A549 (cell line): Measurements from ENCODE around the gene VAMP3. TPM values are rescaled to one million over a fixed set of nuclear protein-coding genes. Genes with fewer than 3 reads are reported as not detected.

Experiments used
- ATAC-seq, 2 experiments: fragments of 200-7000 bp in 1 of 2; fragments of >200 bp in 1 of 2; cut with Nextera tagmentation in 1 of 2; cut with Tn5 transposase in 1 of 2; 3 replicates each; pipeline versions ENCODE4 v1.8.0 to v1.9.1; 2018 to 2020; ENCODE audit warnings: mild to moderate bottlenecking in 1 of 2, moderate library complexity in 1 of 2
- CTCF ChIA-PET: fragments of 300-600 bp; sonication (Branson Sonifier 250); formaldehyde crosslinking; extraction: SDS; loops from one replicate; lab custom pipeline; 2021; ENCODE audit warnings: antibody characterized with exemption, inconsistent platforms; lab: Yijun Ruan, JAX
- POLR2A ChIA-PET: fragments of 350-600 bp; formaldehyde crosslinking; extraction: SDS; loops from one replicate; lab custom pipeline; 2021; ENCODE audit warnings: antibody characterized with exemption, inconsistent platforms; lab: Yijun Ruan, JAX
- DNase-seq, 2 experiments: peaks; one replicate each; pipeline versions ENCODE4 v3.0.0 to v3.0.0-alpha.2; 2011 to 2016; ENCODE audit warnings: low read depth in 1 of 2, low spot score in 1 of 2
- FAIRE-seq: peaks from 2 replicates; lab custom pipeline; 2011; peaks lifted over from hg19 to GRCh38; lab: Jason Lieb, UNC
- H3K27ac ChIP-seq, 2 experiments: fragments of >200 bp; sonication (Bioruptor Twin); formaldehyde crosslinking; 3 replicates each; pipeline ENCODE4 v1.5.1; 2016 to 2017
- H3K4me1 ChIP-seq: fragments of >200 bp; sonication (Bioruptor Twin); formaldehyde crosslinking; 3 replicates; pipeline ENCODE4 v1.6.1; 2016
- H3K4me2 ChIP-seq: fragments of >200 bp; sonication (Bioruptor Twin); formaldehyde crosslinking; 3 replicates; pipeline ENCODE4 v1.6.1; 2016
- H3K4me3 ChIP-seq: fragments of >200 bp; sonication (Bioruptor Twin); formaldehyde crosslinking; 3 replicates; pipeline ENCODE4 v1.5.1; 2016
- H3K9me3 ChIP-seq: fragments of >200 bp; sonication (Bioruptor Twin); formaldehyde crosslinking; 3 replicates; pipeline ENCODE4 v1.6.1; 2016
- CHD2 ChIP-seq: fragments of 150-350 bp; IDR thresholded peaks from 2 replicates; pipeline ENCODE4 v1.6.1; 2014; ENCODE audit warnings: low read length; ENCODE audit not compliant: partially characterized antibody
- CHD4 ChIP-seq: fragments of 200-600 bp; sonication (generic); IDR thresholded peaks from 2 replicates; pipeline ENCODE4 v1.6.1; 2016; ENCODE audit warnings: antibody characterized with exemption, mild to moderate bottlenecking, borderline replicate concordance
- EHF ChIP-seq: fragments of 250-450 bp; sonication (Bioruptor Pico); IDR thresholded peaks from 2 replicates; pipeline ENCODE4 v1.5.0; 2020; ENCODE audit warnings: mild to moderate bottlenecking
- EHMT2 ChIP-seq: fragments of 200-600 bp; sonication (generic); IDR thresholded peaks from 2 replicates; pipeline ENCODE4 v1.6.1; 2016; ENCODE audit warnings: antibody characterized with exemption, low read depth, mild to moderate bottlenecking, moderate library complexity
- ESRRA ChIP-seq: fragments of 150-350 bp; IDR thresholded peaks from 2 replicates; pipeline ENCODE4 v1.6.1; 2014; ENCODE audit warnings: mild to moderate bottlenecking, low read length, borderline replicate concordance
- FOSB ChIP-seq: fragments of 250-450 bp; sonication (Bioruptor Pico); IDR thresholded peaks from 2 replicates; pipeline ENCODE4 v1.5.0; 2020; ENCODE audit warnings: mild to moderate bottlenecking, moderate library complexity
- FOSL2 ChIP-seq, 2 experiments: fragments of 450-650 bp in 1 of 2; fragments of >200 bp in 1 of 2; sonication (Bioruptor Twin) in 1 of 2; formaldehyde crosslinking; IDR thresholded peaks; 2 replicates each; pipeline versions ENCODE4 v1.5.0 to v1.6.1; 2016 to 2020; ENCODE audit warnings: mild to moderate bottlenecking in 1 of 2, moderate library complexity in 1 of 2
- HDAC2 ChIP-seq: fragments of 200-600 bp; sonication (generic); IDR thresholded peaks from 2 replicates; pipeline ENCODE4 v1.6.1; 2016
- HEYL ChIP-seq: fragments of 250-450 bp; sonication (Bioruptor Pico); IDR thresholded peaks from 2 replicates; pipeline ENCODE4 v1.8.0; 2021; ENCODE audit warnings: mild to moderate bottlenecking, moderate library complexity
- HOXB13 ChIP-seq: fragments of 250-450 bp; sonication (Bioruptor Pico); IDR thresholded peaks from 2 replicates; pipeline ENCODE4 v1.5.0; 2020; ENCODE audit warnings: low read depth, mild to moderate bottlenecking, moderate library complexity
- KDM1A ChIP-seq: fragments of 200-600 bp; sonication (generic); IDR thresholded peaks from 2 replicates; pipeline ENCODE4 v1.6.1; 2016; ENCODE audit warnings: low read depth, mild to moderate bottlenecking
- MAFK ChIP-seq: fragments of 450-650 bp; IDR thresholded peaks from 2 replicates; pipeline ENCODE4 v1.6.1; 2014; ENCODE audit not compliant: partially characterized antibody
- NFE2L2 ChIP-seq: fragments of 150-350 bp; conservative IDR thresholded peaks from 2 replicates; pipeline ENCODE4 v1.6.1; 2014; ENCODE audit warnings: low read length
- NPAS2 ChIP-seq: fragments of 250-450 bp; sonication (Bioruptor Pico); IDR thresholded peaks from 2 replicates; pipeline ENCODE4 v1.8.0; 2022; ENCODE audit warnings: mild to moderate bottlenecking, moderate library complexity, borderline replicate concordance
- NR3C1 ChIP-seq: fragments of >200 bp; sonication (Bioruptor Twin); formaldehyde crosslinking; IDR thresholded peaks from 3 replicates; pipeline ENCODE4 v1.6.1; 2017
- POLR2A ChIP-seq: IDR thresholded peaks from 2 replicates; pipeline ENCODE4 v1.6.1; 2012; ENCODE audit warnings: mild to moderate bottlenecking, low read length
- POLR2AphosphoS2 ChIP-seq: conservative IDR thresholded peaks from 2 replicates; pipeline ENCODE4 v1.6.1; 2012; ENCODE audit warnings: low read length, improper control_type of control experiment, inconsistent platforms
- RCOR1 ChIP-seq: fragments of 150-350 bp; IDR thresholded peaks from 2 replicates; pipeline ENCODE4 v1.6.1; 2014; ENCODE audit warnings: antibody characterized with exemption, low read length, low read depth
- RNF2 ChIP-seq: fragments of 200-600 bp; sonication (generic); IDR thresholded peaks from 2 replicates; pipeline ENCODE4 v1.6.1; 2016; ENCODE audit warnings: low read depth, mild to moderate bottlenecking, antibody characterized with exemption, moderate library complexity, borderline replicate concordance
- ZC3H11A ChIP-seq: fragments of 450-650 bp; IDR thresholded peaks from 2 replicates; pipeline ENCODE4 v1.6.1; 2014; ENCODE audit warnings: antibody characterized with exemption, mild to moderate bottlenecking
- WGBS: methylation state at CpG from one replicate; pipeline ENCODE4 v1.1.6; 2017; ENCODE audit errors: missing lambda C conversion rate; 5-methylcytosine and 5-hydroxymethylcytosine counted together
- polyA plus RNA-seq, 4 experiments: library from polyadenylated mRNA; depleted of rRNA in 3 of 4; stranded (reverse); fragments of >200 nt; fragmentation: RNase III in 1 of 4; extraction: RNeasy Plus Mini Kit Qiagen cat#74134 plus additional on column Dnase treatment in 1 of 4; gene quantifications; 2 replicates in 3 of 4; 3 replicates in 1 of 4; pipeline ENCODE4 v1.2.3, GENCODE V29; 2011 to 2017
- TF ChIP-seq, protein P1 (sequence below): IDR thresholded peaks from 2 replicates; pipeline ENCODE4 v1.6.1; 2012
- TF ChIP-seq, protein P2 (sequence below): IDR thresholded peaks from 2 replicates; pipeline ENCODE4 v1.6.1; 2012
- TF ChIP-seq, protein P3 (sequence below): fragments of >200 bp; sonication (Bioruptor Twin); formaldehyde crosslinking; IDR thresholded peaks from 3 replicates; pipeline ENCODE4 v1.5.1; 2016
- TF ChIP-seq, protein P4 (sequence below): fragments of 250-450 bp; sonication (Bioruptor Pico); IDR thresholded peaks from 2 replicates; pipeline ENCODE4 v1.5.0; 2020; ENCODE audit warnings: low read depth, mild to moderate bottlenecking, moderate library complexity
- TF ChIP-seq, protein P5 (sequence below): fragments of >200 bp; sonication (Bioruptor Twin); formaldehyde crosslinking; IDR thresholded peaks from 2 replicates; pipeline ENCODE4 v1.6.1; 2016
- TF ChIP-seq, protein P6 (sequence below): fragments of 200-600 bp; sonication (generic); IDR thresholded peaks from 2 replicates; pipeline ENCODE4 v1.6.1; 2016; ENCODE audit warnings: antibody characterized with exemption, mild to moderate bottlenecking, moderate library complexity

Gene VAMP3
- polyA plus RNA-seq, 2 of the 4 experiments (the other 2 are of a cell fraction) = 65.1 to 79.3 TPM

DNA sequence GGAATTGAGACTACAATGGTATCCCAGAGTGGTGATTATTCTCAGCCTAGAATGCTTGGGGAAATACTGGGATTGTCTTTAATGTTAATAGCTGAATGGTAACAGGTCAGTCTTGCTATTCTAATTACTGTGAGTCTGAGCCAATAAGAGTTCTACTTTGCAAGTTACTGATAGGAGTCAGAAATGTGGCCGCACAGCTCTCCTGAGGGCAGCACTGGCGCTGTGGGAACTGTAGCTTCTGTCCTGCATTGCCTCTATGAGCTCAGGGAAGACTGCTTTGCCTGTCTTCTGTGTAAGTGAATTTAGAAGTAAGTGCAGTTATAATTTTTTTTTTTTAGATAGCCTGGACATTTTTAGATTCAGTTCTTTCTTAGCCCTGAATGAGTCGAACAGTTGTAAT is 10.0 kb upstream of the VAMP3 start:
- no peak overlapping the region for H3K4me3 ChIP-seq
- DNase-seq (no peak), FAIRE-seq (no peak), ATAC-seq (no peak)
- ChIA-PET POLR2A (no interaction called here), CTCF (interaction anchor here (1.0 to 7.4 kb wide), 4 partner anchors 8 to 935 kb away, joined by 3 to 75 read pairs (median 7); no protein-coding TSS in a partner anchor)
- no peaks in the 10 kb centered on the region for H3K9me3 ChIP-seq
- 72% methylated on average over 3 of the region's 3 CpGs for WGBS
- H3K4me2 ChIP-seq = no peak overlapping the region
- no peaks in the 10 kb centered on the region for H3K4me1 ChIP-seq
- H3K27ac ChIP-seq = no peak overlapping the region
- no peak for TF ChIP-seq HDAC2
- no peak for TF ChIP-seq POLR2AphosphoS2
- TF ChIP-seq ESRRA = no peak
- TF ChIP-seq ZC3H11A = no peak
- TF ChIP-seq, protein P1, sequence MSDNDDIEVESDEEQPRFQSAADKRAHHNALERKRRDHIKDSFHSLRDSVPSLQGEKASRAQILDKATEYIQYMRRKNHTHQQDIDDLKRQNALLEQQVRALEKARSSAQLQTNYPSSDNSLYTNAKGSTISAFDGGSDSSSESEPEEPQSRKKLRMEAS = no peak
- no peak for TF ChIP-seq RNF2
- no peak for TF ChIP-seq KDM1A
- TF ChIP-seq, protein P2, sequence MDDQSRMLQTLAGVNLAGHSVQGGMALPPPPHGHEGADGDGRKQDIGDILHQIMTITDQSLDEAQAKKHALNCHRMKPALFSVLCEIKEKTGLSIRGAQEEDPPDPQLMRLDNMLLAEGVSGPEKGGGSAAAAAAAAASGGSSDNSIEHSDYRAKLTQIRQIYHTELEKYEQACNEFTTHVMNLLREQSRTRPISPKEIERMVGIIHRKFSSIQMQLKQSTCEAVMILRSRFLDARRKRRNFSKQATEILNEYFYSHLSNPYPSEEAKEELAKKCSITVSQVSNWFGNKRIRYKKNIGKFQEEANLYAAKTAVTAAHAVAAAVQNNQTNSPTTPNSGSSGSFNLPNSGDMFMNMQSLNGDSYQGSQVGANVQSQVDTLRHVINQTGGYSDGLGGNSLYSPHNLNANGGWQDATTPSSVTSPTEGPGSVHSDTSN = no peak
- no peak for TF ChIP-seq NR3C1
- TF ChIP-seq FOSB (CRISPR knock-in tag) = no peak
- TF ChIP-seq MAFK = no peak
- TF ChIP-seq, protein P3, sequence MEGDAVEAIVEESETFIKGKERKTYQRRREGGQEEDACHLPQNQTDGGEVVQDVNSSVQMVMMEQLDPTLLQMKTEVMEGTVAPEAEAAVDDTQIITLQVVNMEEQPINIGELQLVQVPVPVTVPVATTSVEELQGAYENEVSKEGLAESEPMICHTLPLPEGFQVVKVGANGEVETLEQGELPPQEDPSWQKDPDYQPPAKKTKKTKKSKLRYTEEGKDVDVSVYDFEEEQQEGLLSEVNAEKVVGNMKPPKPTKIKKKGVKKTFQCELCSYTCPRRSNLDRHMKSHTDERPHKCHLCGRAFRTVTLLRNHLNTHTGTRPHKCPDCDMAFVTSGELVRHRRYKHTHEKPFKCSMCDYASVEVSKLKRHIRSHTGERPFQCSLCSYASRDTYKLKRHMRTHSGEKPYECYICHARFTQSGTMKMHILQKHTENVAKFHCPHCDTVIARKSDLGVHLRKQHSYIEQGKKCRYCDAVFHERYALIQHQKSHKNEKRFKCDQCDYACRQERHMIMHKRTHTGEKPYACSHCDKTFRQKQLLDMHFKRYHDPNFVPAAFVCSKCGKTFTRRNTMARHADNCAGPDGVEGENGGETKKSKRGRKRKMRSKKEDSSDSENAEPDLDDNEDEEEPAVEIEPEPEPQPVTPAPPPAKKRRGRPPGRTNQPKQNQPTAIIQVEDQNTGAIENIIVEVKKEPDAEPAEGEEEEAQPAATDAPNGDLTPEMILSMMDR = no peak
- TF ChIP-seq NFE2L2 = no peak
- TF ChIP-seq, protein P4, sequence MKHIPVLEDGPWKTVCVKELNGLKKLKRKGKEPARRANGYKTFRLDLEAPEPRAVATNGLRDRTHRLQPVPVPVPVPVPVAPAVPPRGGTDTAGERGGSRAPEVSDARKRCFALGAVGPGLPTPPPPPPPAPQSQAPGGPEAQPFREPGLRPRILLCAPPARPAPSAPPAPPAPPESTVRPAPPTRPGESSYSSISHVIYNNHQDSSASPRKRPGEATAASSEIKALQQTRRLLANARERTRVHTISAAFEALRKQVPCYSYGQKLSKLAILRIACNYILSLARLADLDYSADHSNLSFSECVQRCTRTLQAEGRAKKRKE (CRISPR knock-in tag) = no peak
- TF ChIP-seq NPAS2 (CRISPR knock-in tag) = no peak
- TF ChIP-seq POLR2A = no peak
- TF ChIP-seq HOXB13 (CRISPR knock-in tag) = no peak
- TF ChIP-seq, protein P5, sequence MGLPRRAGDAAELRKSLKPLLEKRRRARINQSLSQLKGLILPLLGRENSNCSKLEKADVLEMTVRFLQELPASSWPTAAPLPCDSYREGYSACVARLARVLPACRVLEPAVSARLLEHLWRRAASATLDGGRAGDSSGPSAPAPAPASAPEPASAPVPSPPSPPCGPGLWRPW = no peak
- TF ChIP-seq EHF (CRISPR knock-in tag) = no peak

DNA sequence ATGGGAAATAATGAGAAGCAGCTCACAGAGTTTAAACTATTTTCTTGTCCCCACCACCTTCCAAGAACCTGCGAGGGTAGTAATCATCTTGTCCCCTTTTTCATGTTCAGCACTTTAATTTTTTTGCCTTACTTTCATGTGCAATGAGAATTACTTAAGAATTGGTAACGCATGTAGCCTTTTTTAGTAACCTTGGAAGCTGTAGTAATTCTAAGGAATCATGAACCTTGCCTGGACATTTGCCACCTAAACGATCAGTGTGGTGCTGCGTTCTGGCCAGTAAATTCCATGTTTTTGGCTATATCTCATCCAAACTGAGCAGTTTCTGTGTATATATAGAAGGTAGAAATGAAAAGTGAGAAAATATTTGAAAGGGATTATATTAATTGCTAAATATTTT is 3.9 kb upstream of the VAMP3 start:
- DNase-seq (no peak), ATAC-seq (no peak), FAIRE-seq (no peak)
- Histone ChIP-seq H3K9me3 (no peaks in the 10 kb centered on the region), H3K27ac (no peak overlapping the region), H3K4me3 (no peak overlapping the region), H3K4me2 (no peak overlapping the region), H3K4me1 (peaks cover 2% of the 10 kb centered on the region; the same call in 1 of the 3 replicates)
- CTCF ChIA-PET = interaction anchor here (1.2 to 1.4 kb wide), 2 partner anchors 14 to 99 kb away, joined by 4 to 5 read pairs; no protein-coding TSS in a partner anchor
- 67% methylated on average over 4 of the region's 4 CpGs for WGBS
- POLR2A ChIA-PET = no interaction called here
- TF ChIP-seq RCOR1 (no peak), CHD4 (no peak), FOSL2 (IDR thresholded peaks at IDR 0.05) (no peak), FOSL2 (CRISPR knock-in tag; IDR thresholded peaks at IDR 0.05) (no peak), EHMT2 (no peak), NFE2L2 (no peak), HEYL (CRISPR knock-in tag) (no peak), POLR2AphosphoS2 (no peak), CHD2 (no peak), POLR2A (no peak)
- TF ChIP-seq, protein P6, sequence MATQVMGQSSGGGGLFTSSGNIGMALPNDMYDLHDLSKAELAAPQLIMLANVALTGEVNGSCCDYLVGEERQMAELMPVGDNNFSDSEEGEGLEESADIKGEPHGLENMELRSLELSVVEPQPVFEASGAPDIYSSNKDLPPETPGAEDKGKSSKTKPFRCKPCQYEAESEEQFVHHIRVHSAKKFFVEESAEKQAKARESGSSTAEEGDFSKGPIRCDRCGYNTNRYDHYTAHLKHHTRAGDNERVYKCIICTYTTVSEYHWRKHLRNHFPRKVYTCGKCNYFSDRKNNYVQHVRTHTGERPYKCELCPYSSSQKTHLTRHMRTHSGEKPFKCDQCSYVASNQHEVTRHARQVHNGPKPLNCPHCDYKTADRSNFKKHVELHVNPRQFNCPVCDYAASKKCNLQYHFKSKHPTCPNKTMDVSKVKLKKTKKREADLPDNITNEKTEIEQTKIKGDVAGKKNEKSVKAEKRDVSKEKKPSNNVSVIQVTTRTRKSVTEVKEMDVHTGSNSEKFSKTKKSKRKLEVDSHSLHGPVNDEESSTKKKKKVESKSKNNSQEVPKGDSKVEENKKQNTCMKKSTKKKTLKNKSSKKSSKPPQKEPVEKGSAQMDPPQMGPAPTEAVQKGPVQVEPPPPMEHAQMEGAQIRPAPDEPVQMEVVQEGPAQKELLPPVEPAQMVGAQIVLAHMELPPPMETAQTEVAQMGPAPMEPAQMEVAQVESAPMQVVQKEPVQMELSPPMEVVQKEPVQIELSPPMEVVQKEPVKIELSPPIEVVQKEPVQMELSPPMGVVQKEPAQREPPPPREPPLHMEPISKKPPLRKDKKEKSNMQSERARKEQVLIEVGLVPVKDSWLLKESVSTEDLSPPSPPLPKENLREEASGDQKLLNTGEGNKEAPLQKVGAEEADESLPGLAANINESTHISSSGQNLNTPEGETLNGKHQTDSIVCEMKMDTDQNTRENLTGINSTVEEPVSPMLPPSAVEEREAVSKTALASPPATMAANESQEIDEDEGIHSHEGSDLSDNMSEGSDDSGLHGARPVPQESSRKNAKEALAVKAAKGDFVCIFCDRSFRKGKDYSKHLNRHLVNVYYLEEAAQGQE = no peak
- TF ChIP-seq, protein P4 (CRISPR knock-in tag) = no peak
